IMR-90 (cell line): ENCODE measurements around the gene CARF. TPM values are rescaled to one million over a fixed set of nuclear protein-coding genes. Genes with fewer than 3 reads are reported as not detected.

Source experiments
- ATAC-seq: fragments of 200-7000 bp; cut with Tn5 transposase; 2 replicates; pipeline ENCODE4 v1.9.1; 2020; ENCODE audit warnings: low read depth, mild to moderate bottlenecking, moderate library complexity
- BruUV-seq: library from RNA; stranded (reverse); fragments of 400-500 nt; replicated peaks from 2 replicates; lab custom pipeline; 2021; lab: Mats Ljungman, UMichigan
- CTCF ChIA-PET: fragments of 300-600 bp; formaldehyde crosslinking; extraction: SDS; loops from one replicate; lab custom pipeline; 2021; ENCODE audit warnings: antibody characterized with exemption; lab: Yijun Ruan, JAX
- POLR2A ChIA-PET: fragments of 300-600 bp; sonication (Branson Sonifier 250); formaldehyde crosslinking; loops from one replicate; lab custom pipeline; 2022; ENCODE audit warnings: antibody characterized with exemption; ENCODE audit not compliant: unreplicated experiment; lab: Charles Lee
- DNase-seq: peaks from one replicate; pipeline ENCODE4 v3.0.0; 2013
- H2AFZ ChIP-seq: replicated peaks from 2 replicates; pipeline ENCODE3; 2013; ENCODE audit warnings: low read length, mild to moderate bottlenecking; ENCODE audit not compliant: poor library complexity
- H2AK5ac ChIP-seq: 2 replicates; pipeline ENCODE4 v1.6.1; 2013; ENCODE audit warnings: low read depth, low read length, inconsistent platforms
- H2AK9ac ChIP-seq: replicated peaks from 2 replicates; pipeline ENCODE3; 2013; ENCODE audit warnings: mild to moderate bottlenecking, low read depth, low read length, moderate library complexity; ENCODE audit not compliant: poor library complexity
- H2BK120ac ChIP-seq: 2 replicates; pipeline ENCODE4 v1.6.1; 2013; ENCODE audit warnings: low read depth, low read length, inconsistent platforms
- H2BK15ac ChIP-seq: 3 replicates; pipeline ENCODE4 v1.6.1; 2013; ENCODE audit warnings: low read depth, low read length, inconsistent platforms
- H2BK20ac ChIP-seq: 2 replicates; pipeline ENCODE4 v1.6.1; 2013; ENCODE audit warnings: low read depth, mild to moderate bottlenecking, inconsistent platforms, low read length, moderate library complexity
- H2BK5ac ChIP-seq: 2 replicates; pipeline ENCODE4 v1.6.1; 2013; ENCODE audit warnings: mild to moderate bottlenecking, low read depth, low read length, inconsistent platforms; ENCODE audit not compliant: poor library complexity, severe bottlenecking
- H3K14ac ChIP-seq: replicated peaks from 2 replicates; pipeline ENCODE4 v1.6.1; 2013; ENCODE audit warnings: low read depth, low read length, inconsistent platforms
- H3K18ac ChIP-seq: 2 replicates; pipeline ENCODE4 v1.6.1; 2013; ENCODE audit warnings: low read depth, low read length, control low read depth
- H3K23ac ChIP-seq: 2 replicates; pipeline ENCODE4 v1.6.1; 2013; ENCODE audit warnings: low read depth, low read length, inconsistent platforms
- H3K27ac ChIP-seq: 2 replicates; pipeline ENCODE4 v1.5.1; 2013; ENCODE audit warnings: mild to moderate bottlenecking, control low read depth, low read length; ENCODE audit not compliant: insufficient read depth
- H3K27me3 ChIP-seq: 2 replicates; pipeline ENCODE4 v1.6.1; 2013; ENCODE audit warnings: low read length; ENCODE audit not compliant: control insufficient read depth, insufficient read depth
- H3K36me3 ChIP-seq: 2 replicates; pipeline ENCODE4 v1.6.1; 2013; ENCODE audit warnings: low read length, mixed read lengths; ENCODE audit not compliant: control insufficient read depth, insufficient read depth
- H3K4ac ChIP-seq: 2 replicates; pipeline ENCODE4 v1.6.1; 2013; ENCODE audit warnings: low read depth, low read length, inconsistent platforms
- H3K4me1 ChIP-seq: 2 replicates; pipeline ENCODE4 v1.6.1; 2013; ENCODE audit warnings: low read length, mixed read lengths; ENCODE audit not compliant: control insufficient read depth, insufficient read depth
- H3K4me2 ChIP-seq: 2 replicates; pipeline ENCODE4 v1.6.1; 2013; ENCODE audit warnings: low read depth, mild to moderate bottlenecking, control low read depth, low read length, moderate library complexity
- H3K4me3 ChIP-seq: 2 replicates; pipeline ENCODE4 v1.5.1; 2013; ENCODE audit warnings: low read depth, mild to moderate bottlenecking, control low read depth, low read length, moderate library complexity; ENCODE audit not compliant: insufficient read depth
- H3K56ac ChIP-seq: 2 replicates; pipeline ENCODE4 v1.6.1; 2013; ENCODE audit warnings: low read length, inconsistent platforms; ENCODE audit not compliant: insufficient read depth; ENCODE audit errors: extremely low read depth
- H3K79me1 ChIP-seq, 2 experiments: 2 replicates each; pipeline ENCODE4 v1.6.1; 2013; ENCODE audit warnings: low read length in 2 of 2, inconsistent platforms in 1 of 2, low read depth in 1 of 2
- H3K9ac ChIP-seq: 2 replicates; pipeline ENCODE4 v1.6.1; 2013; ENCODE audit warnings: low read depth, low read length, control low read depth
- H3K9me1 ChIP-seq: 2 replicates; pipeline ENCODE4 v1.6.1; 2013; ENCODE audit warnings: low read length, inconsistent platforms; ENCODE audit not compliant: insufficient read depth
- H3K9me3 ChIP-seq: 2 replicates; pipeline ENCODE4 v1.6.1; 2013; ENCODE audit warnings: low read length; ENCODE audit not compliant: control insufficient read depth, insufficient read depth
- H4K20me1 ChIP-seq: 2 replicates; pipeline ENCODE4 v1.6.1; 2013; ENCODE audit warnings: low read length, inconsistent platforms; ENCODE audit not compliant: insufficient read depth
- H4K5ac ChIP-seq: 2 replicates; pipeline ENCODE4 v1.6.1; 2013; ENCODE audit warnings: mild to moderate bottlenecking, low read depth, low read length, control low read depth
- H4K8ac ChIP-seq, 2 experiments: 2 replicates each; pipeline ENCODE4 v1.6.1; 2013; ENCODE audit warnings: low read depth in 2 of 2, low read length in 2 of 2, control low read depth in 1 of 2, inconsistent platforms in 1 of 2
- H4K91ac ChIP-seq: 2 replicates; pipeline ENCODE4 v1.6.1; 2013; ENCODE audit warnings: low read depth, low read length, inconsistent platforms; ENCODE audit not compliant: insufficient read depth
- CEBPB ChIP-seq: IDR thresholded peaks from 2 replicates; pipeline ENCODE4 v1.6.1; 2012; ENCODE audit warnings: low read depth, low read length, improper control_type of control experiment
- MAFK ChIP-seq: IDR thresholded peaks from 2 replicates; pipeline ENCODE4 v1.6.1; 2012; ENCODE audit warnings: low read depth, low read length, improper control_type of control experiment
- WGBS, 2 experiments: methylation state at CpG; one replicate each; pipeline versions ENCODE4 v1.1.5 to v1.1.7; 2013; ENCODE audit warnings: missing lambda C conversion rate in 2 of 2; ENCODE audit not compliant: insufficient read length in 1 of 2; ENCODE audit errors: extremely low coverage in 2 of 2; 5-methylcytosine and 5-hydroxymethylcytosine counted together
- dilution Hi-C: fragments of 300-500 bp; cut with HindIII; formaldehyde crosslinking; loops from one replicate; pipeline ENCODE4 v1.14.3; 2018; ENCODE audit warnings: low sequenced_read_pairs; ENCODE audit not compliant: unreplicated experiment
- in situ Hi-C: fragments of 300-500 bp; cut with MboI; formaldehyde crosslinking; loops from 3 replicates; pipeline ENCODE4 v1.14.3; 2019; ENCODE audit warnings: low sequenced_read_pairs, inconsistent platforms, mixed read lengths
- intact Hi-C: fragments of 100-400 bp; cut with micrococcal nuclease; formaldehyde crosslinking; loops from 2 replicates; pipeline ENCODE4 v1.10.0; 2022
- polyA plus RNA-seq, 3 experiments: library from polyadenylated mRNA; depleted of rRNA; stranded (reverse); fragments of >200 nt; gene quantifications; 2 replicates each; pipeline ENCODE4 v1.2.3, GENCODE V29; 2012; ENCODE audit warnings: low replicate concordance in 1 of 3
- total RNA-seq: library from RNA; depleted of rRNA; stranded (reverse); fragments of >200 nt; gene quantifications from 2 replicates; pipeline ENCODE4 v1.2.3, GENCODE V29; 2012

The CARF gene
- total and polyA plus RNA-seq, 2 of the 4 experiments (the other 2 are of a cell fraction) = 2.4 to 5.6 TPM

DNA sequence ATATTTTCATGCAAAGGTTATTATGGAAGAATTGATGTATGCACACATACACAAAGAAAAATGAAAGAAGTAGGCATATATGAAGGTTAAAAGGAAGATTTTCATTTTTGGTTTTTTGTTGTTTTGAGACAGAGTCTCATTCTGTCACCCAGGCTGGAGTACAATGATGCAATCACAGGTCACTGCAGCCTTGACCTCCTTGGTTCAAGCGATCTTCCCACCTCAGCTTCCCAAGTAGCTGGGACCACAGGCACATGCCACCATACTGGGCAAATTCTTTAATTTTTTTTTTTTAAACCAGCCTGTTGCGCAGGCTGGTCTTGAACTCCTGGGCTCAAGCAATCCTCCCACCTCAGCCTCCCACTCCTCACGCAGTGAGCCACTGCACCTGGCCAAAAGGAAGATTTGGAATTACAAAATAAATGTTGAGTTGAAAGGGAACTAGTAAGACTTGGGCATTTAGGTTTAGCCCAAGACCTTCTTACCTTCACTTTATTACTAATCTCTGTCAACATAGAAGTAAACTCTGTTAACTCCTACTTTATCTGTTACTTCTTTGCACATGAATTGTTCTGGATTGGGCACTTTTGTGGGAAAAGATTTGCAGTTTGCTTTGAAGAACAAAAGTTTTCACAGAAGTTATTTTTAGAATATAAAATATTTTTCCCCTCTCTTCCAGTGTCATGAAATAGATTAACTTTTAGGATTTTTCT is 70.9 kb downstream of the CARF start:
- H2AK5ac ChIP-seq = no peak overlapping the region
- H3K14ac ChIP-seq = no peak overlapping the region
- BruUV-seq = no TSS peak
- WGBS, 2 experiments = 40% methylated on average over 1 of the region's 3 CpGs; no CpG with 5 or more reads in 1 of the 2 experiments
- H2BK5ac ChIP-seq = no peak overlapping the region
- H4K8ac ChIP-seq = no peak overlapping the region
- peaks cover 1% of the 10 kb centered on the region; the same call in 1 of the 2 replicates for H3K36me3 ChIP-seq
- dilution Hi-C loops (no loop called here), intact Hi-C loops (no loop called here), in situ Hi-C loops (no loop called here)
- ChIA-PET POLR2A (no interaction called here), CTCF (no interaction called here)
- no peak overlapping the region for H3K56ac ChIP-seq
- H3K4ac ChIP-seq = no peak overlapping the region
- H2AFZ ChIP-seq = no peak overlapping the region
- no peaks in the 10 kb centered on the region for H3K4me1 ChIP-seq
- H3K9ac ChIP-seq = no peak overlapping the region
- no peaks in the 10 kb centered on the region for H3K27me3 ChIP-seq
- TF ChIP-seq CEBPB = peak; percentile 19; the same call in 1 of the 2 replicates
- no peak for TF ChIP-seq MAFK
- no peak overlapping the region for H2BK15ac ChIP-seq
- DNase-seq (no peak), ATAC-seq (no peak)
- H2BK120ac ChIP-seq = no peak overlapping the region
- H3K18ac ChIP-seq = no peak overlapping the region
- no peak overlapping the region for H4K5ac ChIP-seq
- H3K4me2 ChIP-seq = no peak overlapping the region
- H2AK9ac ChIP-seq = no peak overlapping the region
- H3K79me1 ChIP-seq = no peaks in the 10 kb centered on the region
- H3K4me3 ChIP-seq = no peak overlapping the region
- no peaks in the 10 kb centered on the region for H4K20me1 ChIP-seq
- H3K9me1 ChIP-seq = no peaks in the 10 kb centered on the region
- no peak overlapping the region for H4K91ac ChIP-seq
- no peak overlapping the region for H3K27ac ChIP-seq
- H3K23ac ChIP-seq = no peak overlapping the region
- H2BK20ac ChIP-seq = no peak overlapping the region
- H3K9me3 ChIP-seq = no peaks in the 10 kb centered on the region
